H1 (cell line): Measurements from ENCODE around the gene BMPR1A. TPM values are rescaled to one million over a fixed set of nuclear protein-coding genes. Genes with fewer than 3 reads are reported as not detected.
A peak's percentile ranks its signal among the peaks of the same experiment; 100 is the strongest.

Experiments used
- CTCF ChIA-PET: fragments of 300-600 bp; sonication (Branson Sonifier 250); formaldehyde crosslinking; loops from one replicate; lab custom pipeline; 2021; ENCODE audit not compliant: partially characterized antibody; lab: Charles Lee
- POLR2A ChIA-PET: fragments of 300-600 bp; sonication (Branson Sonifier 250); formaldehyde crosslinking; loops from one replicate; lab custom pipeline; 2021; ENCODE audit warnings: inconsistent platforms; ENCODE audit not compliant: partially characterized antibody; lab: Charles Lee
- DNase-seq, 2 experiments: peaks; one replicate each; pipeline versions ENCODE4 v3.0.0 to v3.0.0-alpha.2; 2010 to 2022; ENCODE audit warnings: low spot score in 2 of 2, low read depth in 1 of 2, mixed read lengths in 1 of 2
- FAIRE-seq: peaks from 2 replicates; lab custom pipeline; 2011; peaks lifted over from hg19 to GRCh38; lab: Jason Lieb, UNC
- H2AFZ ChIP-seq: 2 replicates; pipeline ENCODE4 v1.8.1; 2012; ENCODE audit warnings: low read length, inconsistent platforms
- H2AK5ac ChIP-seq: 2 replicates; pipeline ENCODE4 v1.6.1; 2013; ENCODE audit warnings: low read depth, low read length
- H2BK120ac ChIP-seq: replicated peaks from 2 replicates; pipeline ENCODE3; 2013; ENCODE audit warnings: low read depth, low read length, inconsistent platforms
- H2BK12ac ChIP-seq: 2 replicates; pipeline ENCODE4 v1.6.1; 2013; ENCODE audit warnings: low read depth, low read length
- H2BK15ac ChIP-seq: 2 replicates; pipeline ENCODE4 v1.6.1; 2013; ENCODE audit warnings: low read length
- H2BK20ac ChIP-seq: 2 replicates; pipeline ENCODE4 v1.6.1; 2013; ENCODE audit warnings: low read length
- H2BK5ac ChIP-seq: 2 replicates; pipeline ENCODE4 v1.6.1; 2013; ENCODE audit warnings: low read depth, low read length
- H3K14ac ChIP-seq: 2 replicates; pipeline ENCODE4 v1.6.1; 2013; ENCODE audit warnings: inconsistent platforms; ENCODE audit not compliant: insufficient read length
- H3K18ac ChIP-seq: 2 replicates; pipeline ENCODE4 v1.6.1; 2013; ENCODE audit warnings: low read length; ENCODE audit errors: extremely low read depth
- H3K23ac ChIP-seq: 2 replicates; pipeline ENCODE4 v1.6.1; 2013; ENCODE audit warnings: inconsistent platforms; ENCODE audit not compliant: insufficient read length
- H3K23me2 ChIP-seq: 2 replicates; pipeline ENCODE4 v1.6.1; 2013; ENCODE audit warnings: low read depth, low read length
- H3K27ac ChIP-seq: 2 replicates; pipeline ENCODE4 v1.6.1; 2011; ENCODE audit warnings: low read depth, low read length, inconsistent platforms
- H3K27me3 ChIP-seq, 4 experiments: replicated peaks in 1 of 4; 1 replicate in 1 of 4; 2 replicates in 3 of 4; pipeline versions ENCODE4 v1.6.1 to v1.8.1; 2011 to 2013; ENCODE audit warnings: low read length in 3 of 4, mild to moderate bottlenecking in 3 of 4, inconsistent platforms in 2 of 4, mixed read lengths in 2 of 4, moderate library complexity in 1 of 4; ENCODE audit not compliant: control insufficient read depth in 3 of 4, insufficient read depth in 3 of 4; ENCODE audit errors: extremely low read depth in 1 of 4
- H3K36me3 ChIP-seq, 4 experiments: 2 replicates each; pipeline versions ENCODE4 v1.6.1 to v1.8.1; 2011 to 2013; ENCODE audit warnings: mild to moderate bottlenecking in 4 of 4, low read length in 3 of 4, moderate library complexity in 2 of 4, control low read depth in 1 of 4, inconsistent platforms in 1 of 4; ENCODE audit not compliant: insufficient read depth in 4 of 4, control insufficient read depth in 2 of 4
- H3K4ac ChIP-seq: replicated peaks from 2 replicates; pipeline ENCODE3; 2013; ENCODE audit warnings: low read length, low read depth, mixed read lengths, inconsistent platforms; ENCODE audit not compliant: insufficient read length
- H3K4me1 ChIP-seq, 4 experiments: replicated peaks in 1 of 4; 1 replicate in 1 of 4; 2 replicates in 3 of 4; pipeline versions ENCODE4 v1.6.1 to v1.8.1; 2011 to 2013; ENCODE audit warnings: low read length in 3 of 4, inconsistent platforms in 2 of 4, mixed read lengths in 1 of 4; ENCODE audit not compliant: insufficient read depth in 4 of 4, control insufficient read depth in 3 of 4
- H3K4me2 ChIP-seq, 2 experiments: 2 replicates each; pipeline versions ENCODE4 v1.6.1 to v1.8.1; 2011 to 2013; ENCODE audit warnings: low read depth in 2 of 2, low read length in 2 of 2, control low read depth in 1 of 2, inconsistent platforms in 1 of 2, mild to moderate bottlenecking in 1 of 2; ENCODE audit not compliant: insufficient read depth in 1 of 2
- H3K4me3 ChIP-seq, 4 experiments: fragments of 200-600, 300-600 bp in 1 of 4; sonication (generic), shearing (Covaris generic), sonication (Bioruptor Twin) in 1 of 4; 2 replicates each; pipeline versions ENCODE4 v1.5.1 to v1.8.1; 2011 to 2016; ENCODE audit warnings: low read length in 4 of 4, low read depth in 3 of 4, control low read depth in 2 of 4, inconsistent platforms in 2 of 4, mild to moderate bottlenecking in 2 of 4, mixed read lengths in 1 of 4, moderate library complexity in 1 of 4; ENCODE audit not compliant: insufficient read depth in 2 of 4; ENCODE audit errors: extremely low read depth in 1 of 4
- H3K56ac ChIP-seq: replicated peaks from 2 replicates; pipeline ENCODE3; 2013; ENCODE audit warnings: low read depth, mild to moderate bottlenecking, mixed read lengths, low read length, inconsistent platforms; ENCODE audit not compliant: insufficient read length
- H3K79me1 ChIP-seq: 2 replicates; pipeline ENCODE4 v1.6.1; 2013; ENCODE audit warnings: low read depth, low read length, control low read depth
- H3K79me2 ChIP-seq, 2 experiments: 2 replicates each; pipeline versions ENCODE4 v1.6.1 to v1.8.1; 2012 to 2013; ENCODE audit warnings: low read length in 2 of 2, mild to moderate bottlenecking in 2 of 2, inconsistent platforms in 1 of 2; ENCODE audit not compliant: insufficient read depth in 2 of 2, control insufficient read depth in 1 of 2
- H3K9ac ChIP-seq, 4 experiments: replicated peaks in 1 of 4; 1 replicate in 1 of 4; 2 replicates in 3 of 4; pipeline versions ENCODE4 v1.6.1 to v1.8.1; 2011 to 2013; ENCODE audit warnings: low read depth in 3 of 4, low read length in 3 of 4, control low read depth in 2 of 4, mild to moderate bottlenecking in 2 of 4, moderate library complexity in 2 of 4, inconsistent platforms in 1 of 4; ENCODE audit errors: extremely low read depth in 1 of 4
- H3K9me3 ChIP-seq, 2 experiments: 2 replicates each; pipeline versions ENCODE4 v1.6.1 to v1.8.1; 2012 to 2013; ENCODE audit warnings: mild to moderate bottlenecking in 2 of 2, moderate library complexity in 2 of 2, control low read depth in 1 of 2, inconsistent platforms in 1 of 2, low read depth in 1 of 2, low read length in 1 of 2, mixed read lengths in 1 of 2; ENCODE audit not compliant: insufficient read depth in 2 of 2
- H4K20me1 ChIP-seq, 2 experiments: replicated peaks in 1 of 2; 2 replicates each; pipeline versions ENCODE3 to v1.8.1; 2011 to 2013; ENCODE audit warnings: inconsistent platforms in 2 of 2, low read length in 2 of 2, mild to moderate bottlenecking in 1 of 2; ENCODE audit not compliant: insufficient read depth in 2 of 2, control insufficient read depth in 1 of 2
- H4K5ac ChIP-seq: 2 replicates; pipeline ENCODE4 v1.6.1; 2013; ENCODE audit warnings: low read length, low read depth, mixed read lengths, inconsistent platforms; ENCODE audit not compliant: insufficient read length
- H4K8ac ChIP-seq: 2 replicates; pipeline ENCODE4 v1.8.0; 2013; ENCODE audit warnings: mild to moderate bottlenecking, moderate library complexity, low read length, inconsistent platforms; ENCODE audit not compliant: insufficient read depth; ENCODE audit errors: extremely low read depth
- H4K91ac ChIP-seq: replicated peaks from 2 replicates; pipeline ENCODE3; 2013; ENCODE audit warnings: low read length, mixed read lengths, inconsistent platforms; ENCODE audit not compliant: insufficient read length
- ASH2L ChIP-seq: fragments of 200-600, 300-600 bp; sonication (generic); IDR thresholded peaks from one replicate; pipeline ENCODE4 v1.7.1; 2017; ENCODE audit warnings: low read length
- EZH2 ChIP-seq: fragments of 200-600 bp; sonication (generic); IDR thresholded peaks from 2 replicates; pipeline ENCODE4 v1.7.1; 2012; ENCODE audit warnings: low read depth, mild to moderate bottlenecking, moderate library complexity, low read length, inconsistent platforms; ENCODE audit not compliant: severe bottlenecking
- KDM4A ChIP-seq: IDR thresholded peaks from one replicate; pipeline ENCODE4 v1.7.1; 2012; ENCODE audit warnings: low read depth, mild to moderate bottlenecking, moderate library complexity, low read length, inconsistent platforms; ENCODE audit not compliant: severe bottlenecking
- NANOG ChIP-seq: IDR thresholded peaks from 2 replicates; pipeline ENCODE4 v1.6.1; 2011; ENCODE audit warnings: low read length, low read depth, mild to moderate bottlenecking, inconsistent platforms; ENCODE audit not compliant: insufficient read depth, poor library complexity, severe bottlenecking
- TBP ChIP-seq: IDR thresholded peaks from 2 replicates; pipeline ENCODE4 v1.6.1; 2011; ENCODE audit warnings: low read depth, low read length, improper control_type of control experiment
- WGBS, 2 experiments: shearing (Covaris generic) in 1 of 2; methylation state at CpG; one replicate each; pipeline versions ENCODE4 v1.1.6 to v1.1.7; 2013 to 2015; ENCODE audit warnings: low lambda C conversion rate in 2 of 2, mixed read lengths in 2 of 2, inconsistent platforms in 1 of 2, low coverage in 1 of 2, missing lambda C conversion rate in 1 of 2; ENCODE audit not compliant: insufficient replicate concordance in 2 of 2, insufficient coverage in 1 of 2, insufficient read length in 1 of 2; ENCODE audit errors: extremely low coverage in 1 of 2, missing lambda C conversion rate in 1 of 2; 5-methylcytosine and 5-hydroxymethylcytosine counted together
- polyA plus RNA-seq, 7 experiments: library from polyadenylated mRNA; depleted of rRNA in 3 of 7; stranded (reverse) in 5 of 7; unstranded in 2 of 7; fragments of >200 nt in 5 of 7; fragments of 200-250 nt in 2 of 7; gene quantifications; 1 replicate in 5 of 7; 2 replicates in 1 of 7; 4 replicates in 1 of 7; pipeline versions ENCODE4 v1.2.1 to v1.2.3, GENCODE V29; 2011 to 2013; ENCODE audit warnings: missing spikeins in 2 of 7, mixed read lengths in 2 of 7
- total RNA-seq: library from RNA; stranded (reverse); fragmentation: NEBNext Ultra II Directional; extraction: Animal tissue kit (Norgen Biotek cat#: 25700); gene quantifications from 2 replicates; pipeline ENCODE4 v1.2.1, GENCODE V29; 2021

BMPR1A gene
- total and polyA plus RNA-seq, 2 of the 8 experiments (the other 6 are each of a cell fraction or from before 2014, with no cell fraction given), result 34.4 to 129 TPM

GRCh38 chr10:86856156-86856555 is 99.7 kb downstream of the BMPR1A start:
- Histone ChIP-seq H3K4ac (peak overlapping the region; percentile 90), H3K27ac (no peak overlapping the region), H3K36me3 (peaks cover 0 to 24% (median 0%) of the 10 kb centered on the region in 4 experiments; a peak in 2 of 8 replicates), H3K14ac (no peak overlapping the region), H3K4me2 (peak overlapping the region in 1 of 2 experiments; percentile 40; a peak in 2 of 4 replicates), H3K4me3 (no peak overlapping the region), H2BK12ac (no peak overlapping the region), H3K18ac (peak overlapping the region; percentile 25; the same call in 1 of the 2 replicates), H4K5ac (peak overlapping the region; percentile 33), H3K79me1 (no peaks in the 10 kb centered on the region; the same call in 1 of the 2 replicates), H2AFZ (no peak overlapping the region), H3K4me1 (peaks cover 6 to 21% (median 17%) of the 10 kb centered on the region in 4 experiments; a peak in 5 of 7 replicates), H2BK120ac (peak overlapping the region; percentile 97), H4K8ac (peak overlapping the region; percentile 64; the same call in 1 of the 2 replicates), H2BK5ac (peak overlapping the region; percentile 72; the same call in 1 of the 2 replicates), H3K56ac (no peak overlapping the region), H3K23ac (no peak overlapping the region), H4K91ac (peak overlapping the region; percentile 96), H3K79me2 (peaks cover 0 to 40% of the 10 kb centered on the region in 2 experiments; a peak in 2 of 4 replicates), H3K23me2 (no peaks in the 10 kb centered on the region), H3K27me3 (no peaks in the 10 kb centered on the region), H3K9ac (no peak overlapping the region), H2BK20ac (peak overlapping the region; percentile 38; the same call in 1 of the 2 replicates), H2BK15ac (no peak overlapping the region), H4K20me1 (no peaks in the 10 kb centered on the region), H3K9me3 (no peaks in the 10 kb centered on the region), H2AK5ac (no peak overlapping the region)
- WGBS, 2 experiments, result 92% methylated on average over 7 of the region's 7 CpGs; no CpG with 5 or more reads in 1 of the 2 experiments
- TF ChIP-seq TBP, result no peak
- TF ChIP-seq NANOG, result no peak
- no peak for TF ChIP-seq KDM4A
- TF ChIP-seq EZH2, result no peak
- TF ChIP-seq ASH2L, result no peak
- DNase-seq (no peak), FAIRE-seq (no peak)
- ChIA-PET CTCF (interaction anchor here (0.8 kb wide), 1 partner anchor 13 kb away, joined by 3 read pairs; no protein-coding TSS in a partner anchor), POLR2A (interaction anchor here (1.2 to 3.5 kb wide), 3 partner anchors 12 to 16 kb away, joined by 3 to 11 read pairs (median 7); no protein-coding TSS in a partner anchor)
